ENCODE results near the gene AGPAT3.

Gene AGPAT3

GRCh38 chr21:43865540-43866259, 677 bp downstream of the AGPAT3 start:
- no peak for DNase-seq

- DNase-seq: no peak
Observed at GRCh38 chr21:43866260-43866629, 1.2 kb downstream of the AGPAT3 start.

- no peak for DNase-seq
Observed at GRCh38 chr21:43866659-43867331, 1.8 kb downstream of the AGPAT3 start.

- DNase-seq: no peak
Observed at GRCh38 chr21:43867332-43867703, 2.3 kb downstream of the AGPAT3 start.

- no peak for DNase-seq
Observed at GRCh38 chr21:43867948-43868347, 2.9 kb downstream of the AGPAT3 start.

- no peak for DNase-seq
Observed at GRCh38 chr21:43868461-43868860, 3.4 kb downstream of the AGPAT3 start.

GRCh38 chr21:43869486-43870325, 4.7 kb downstream of the AGPAT3 start:
- DNase-seq: no peak

GRCh38 chr21:43871487-43871886, 6.5 kb downstream of the AGPAT3 start:
- DNase-seq: no peak

GRCh38 chr21:43872531-43873197, 7.6 kb downstream of the AGPAT3 start:
- DNase-seq: no peak

GRCh38 chr21:43873673-43874072, 8.7 kb downstream of the AGPAT3 start:
- no peak for DNase-seq

- DNase-seq: no peak
Observed at GRCh38 chr21:43874085-43874805, 9.2 kb downstream of the AGPAT3 start.

GRCh38 chr21:43876605-43877004, 11.6 kb downstream of the AGPAT3 start:
- no peak for DNase-seq

- DNase-seq: no peak
Observed at GRCh38 chr21:43877936-43878575, 13.0 kb downstream of the AGPAT3 start.

GRCh38 chr21:43879348-43880110, 14.5 kb downstream of the AGPAT3 start:
- DNase-seq: no peak

- DNase-seq: no peak
Observed at GRCh38 chr21:43880111-43880985, 15.3 kb downstream of the AGPAT3 start.

- DNase-seq: no peak
Observed at GRCh38 chr21:43881283-43881682, 16.3 kb downstream of the AGPAT3 start.

GRCh38 chr21:43881935-43882334, 16.9 kb downstream of the AGPAT3 start:
- no peak for DNase-seq

- no peak for DNase-seq
Observed at GRCh38 chr21:43882952-43883545, 18.0 kb downstream of the AGPAT3 start.

GRCh38 chr21:43884012-43884860, 19.2 kb downstream of the AGPAT3 start:
- no peak for DNase-seq
